HL-60/S4 (cell line): ENCODE data around the gene NADSYN1.

Experiments
- in situ Hi-C: fragments of 300-500 bp; cut with MboI; formaldehyde crosslinking; loops from 2 replicates; pipeline ENCODE4 v1.14.3; 2022; ENCODE audit warnings: low sequenced_read_pairs

Gene NADSYN1

GRCh38 chr11:71467164-71467563 lies 14.2 kb downstream of the NADSYN1 start:
- in situ Hi-C loops = no loop called here

DNA sequence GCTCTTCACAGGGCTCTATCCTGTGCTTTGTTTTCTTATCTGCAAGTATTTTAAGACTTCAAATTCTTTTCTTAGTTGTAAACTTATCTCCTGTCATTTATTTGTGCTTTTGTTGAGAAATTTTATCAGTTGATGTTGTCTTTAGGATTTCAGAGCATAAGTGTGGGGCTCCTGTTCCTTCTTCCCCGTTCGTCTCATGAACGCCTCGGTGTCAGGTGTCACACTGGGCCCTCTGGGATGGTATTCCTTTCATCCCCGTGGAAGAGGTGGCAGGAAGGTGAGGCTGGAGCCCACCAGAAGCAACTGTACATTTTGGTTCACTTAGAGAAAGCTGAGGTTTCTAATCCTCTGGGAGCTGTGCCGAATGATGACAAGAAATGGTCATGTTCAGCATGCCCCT lies 17.9 kb downstream of the NADSYN1 start:
- in situ Hi-C loops = no loop called here

GRCh38 chr11:71472357-71472885 lies 19.4 kb downstream of the NADSYN1 start:
- in situ Hi-C loops = no loop called here

- in situ Hi-C loops = no loop called here
Observed at GRCh38 chr11:71472941-71473792, 20.2 kb downstream of the NADSYN1 start.

- in situ Hi-C loops = no loop called here
Observed at GRCh38 chr11:71473793-71474080, 20.7 kb downstream of the NADSYN1 start.

DNA sequence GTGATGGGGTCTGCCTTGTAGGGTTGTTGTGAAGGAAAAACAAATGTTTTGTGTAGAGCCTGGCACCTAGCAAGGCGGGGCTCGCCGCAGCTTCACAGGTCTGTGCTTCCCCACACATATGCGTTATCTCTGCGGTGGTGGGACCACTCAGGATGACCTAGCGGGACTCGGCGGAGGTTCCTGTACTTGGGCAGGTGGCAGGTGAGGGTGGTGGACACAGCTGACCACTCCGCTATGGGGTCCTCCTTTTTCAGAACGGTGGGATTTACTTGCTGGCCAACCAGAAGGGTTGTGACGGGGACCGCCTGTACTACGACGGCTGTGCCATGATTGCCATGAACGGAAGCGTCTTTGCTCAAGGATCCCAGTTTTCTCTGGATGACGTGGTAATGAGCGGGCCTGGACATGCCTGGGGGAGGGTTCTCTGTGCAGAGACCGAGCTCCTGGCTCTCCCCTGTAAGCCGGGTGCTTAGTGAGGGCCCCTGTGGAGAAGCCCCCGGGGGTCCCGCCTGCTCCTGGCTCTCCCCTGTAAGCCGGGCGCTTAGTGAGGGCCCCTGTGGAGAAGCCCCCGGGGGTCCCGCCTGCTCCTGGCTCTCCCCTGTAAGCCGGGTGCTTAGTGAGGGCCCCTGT lies 21.3 kb downstream of the NADSYN1 start:
- in situ Hi-C loops = no loop called here

- in situ Hi-C loops = no loop called here
Observed at GRCh38 chr11:71474771-71475483, 21.9 kb downstream of the NADSYN1 start.

- in situ Hi-C loops = no loop called here
Observed at GRCh38 chr11:71476031-71476430, 23.0 kb downstream of the NADSYN1 start.

DNA sequence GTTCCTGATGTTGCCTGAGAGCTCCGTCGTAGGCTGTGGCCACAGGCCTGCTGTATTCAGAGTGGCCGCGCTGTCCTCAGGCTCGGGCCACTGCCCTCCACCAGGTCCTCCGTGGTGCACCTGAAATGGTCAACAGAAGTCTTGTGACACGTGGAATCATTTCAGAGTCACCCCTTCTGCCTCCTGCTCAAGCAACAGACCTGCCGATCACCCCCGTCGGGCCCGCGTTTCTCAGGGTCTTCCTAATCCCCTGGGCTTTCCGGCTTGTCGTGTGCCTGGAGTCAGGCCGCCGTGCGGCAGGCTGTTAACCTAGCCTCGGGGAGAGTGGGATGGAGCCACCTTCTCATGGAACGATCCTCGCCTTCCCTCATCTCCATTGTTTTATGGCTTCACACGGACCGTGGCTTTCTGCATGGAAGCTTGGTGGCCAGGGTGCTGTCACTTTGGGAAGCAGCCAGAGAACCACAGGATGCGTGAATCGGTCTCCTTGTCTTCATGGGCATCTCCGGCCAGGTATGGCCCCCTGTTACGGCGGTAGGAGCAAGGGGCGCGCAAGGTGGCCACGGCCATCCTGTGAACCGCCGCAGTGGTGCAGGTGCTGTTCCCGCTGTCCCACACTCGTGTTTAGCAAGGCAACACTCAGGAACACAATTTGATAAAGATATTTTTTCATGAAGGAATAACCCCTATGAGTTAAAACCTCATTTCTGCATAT lies 24.1 kb downstream of the NADSYN1 start:
- in situ Hi-C loops = no loop called here

DNA sequence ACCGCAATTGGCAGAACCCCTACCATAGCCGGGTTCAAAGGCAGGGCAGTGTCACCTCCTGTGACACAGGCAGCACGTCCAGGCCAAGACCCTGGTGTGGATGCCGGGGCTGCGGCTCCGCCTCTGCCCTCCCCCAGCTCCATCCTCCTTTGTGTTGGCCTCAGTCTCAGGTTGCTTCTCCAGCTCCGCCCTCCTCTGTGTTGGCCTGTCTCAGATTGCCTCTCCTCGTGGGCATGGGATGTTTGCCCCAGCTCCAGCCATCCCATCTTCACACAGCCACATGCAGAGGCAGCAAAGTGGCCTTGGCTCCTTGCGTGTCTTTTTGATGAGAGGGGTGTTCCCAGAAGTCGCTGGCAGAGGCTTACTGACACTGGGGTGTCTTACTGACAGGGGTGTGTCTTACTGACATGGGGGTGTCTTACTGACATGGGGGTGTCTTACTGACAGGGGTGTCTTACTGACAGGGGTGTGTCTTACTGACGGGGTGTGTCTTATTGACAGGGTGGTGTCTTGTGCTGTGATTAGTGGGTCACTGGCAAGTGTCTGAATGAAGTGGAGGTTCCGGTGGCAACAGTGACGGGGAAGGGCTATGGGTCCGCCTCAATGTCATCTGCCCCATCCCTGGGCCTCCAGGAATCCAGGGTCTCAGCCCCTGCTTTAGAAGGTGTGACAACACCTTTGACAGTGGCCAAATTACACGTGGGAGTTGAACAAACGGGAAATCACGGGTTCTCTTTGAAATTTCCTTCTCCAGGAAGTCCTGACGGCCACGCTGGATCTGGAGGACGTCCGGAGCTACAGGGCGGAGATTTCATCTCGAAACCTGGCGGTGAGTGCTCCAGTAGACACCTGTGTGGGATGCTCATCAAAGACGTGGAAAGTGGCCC lies 24.9 kb downstream of the NADSYN1 start:
- in situ Hi-C loops = no loop called here

DNA sequence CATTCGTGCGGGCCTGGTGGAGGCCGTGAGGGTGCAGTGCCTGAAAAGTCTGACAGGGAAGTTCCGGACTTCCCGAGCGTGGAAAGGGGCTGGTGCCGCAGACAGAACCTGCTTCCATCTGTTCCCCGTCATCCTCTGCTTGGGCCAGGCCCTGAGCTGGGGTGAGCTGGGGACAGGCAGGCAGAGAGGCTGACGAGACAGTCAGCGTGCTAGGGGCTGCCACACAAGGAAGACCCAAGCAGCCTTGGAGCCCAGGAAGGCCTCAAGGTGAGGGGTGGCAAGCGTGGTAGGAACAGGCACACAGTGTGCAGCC lies 25.5 kb downstream of the NADSYN1 start:
- in situ Hi-C loops = no loop called here

DNA sequence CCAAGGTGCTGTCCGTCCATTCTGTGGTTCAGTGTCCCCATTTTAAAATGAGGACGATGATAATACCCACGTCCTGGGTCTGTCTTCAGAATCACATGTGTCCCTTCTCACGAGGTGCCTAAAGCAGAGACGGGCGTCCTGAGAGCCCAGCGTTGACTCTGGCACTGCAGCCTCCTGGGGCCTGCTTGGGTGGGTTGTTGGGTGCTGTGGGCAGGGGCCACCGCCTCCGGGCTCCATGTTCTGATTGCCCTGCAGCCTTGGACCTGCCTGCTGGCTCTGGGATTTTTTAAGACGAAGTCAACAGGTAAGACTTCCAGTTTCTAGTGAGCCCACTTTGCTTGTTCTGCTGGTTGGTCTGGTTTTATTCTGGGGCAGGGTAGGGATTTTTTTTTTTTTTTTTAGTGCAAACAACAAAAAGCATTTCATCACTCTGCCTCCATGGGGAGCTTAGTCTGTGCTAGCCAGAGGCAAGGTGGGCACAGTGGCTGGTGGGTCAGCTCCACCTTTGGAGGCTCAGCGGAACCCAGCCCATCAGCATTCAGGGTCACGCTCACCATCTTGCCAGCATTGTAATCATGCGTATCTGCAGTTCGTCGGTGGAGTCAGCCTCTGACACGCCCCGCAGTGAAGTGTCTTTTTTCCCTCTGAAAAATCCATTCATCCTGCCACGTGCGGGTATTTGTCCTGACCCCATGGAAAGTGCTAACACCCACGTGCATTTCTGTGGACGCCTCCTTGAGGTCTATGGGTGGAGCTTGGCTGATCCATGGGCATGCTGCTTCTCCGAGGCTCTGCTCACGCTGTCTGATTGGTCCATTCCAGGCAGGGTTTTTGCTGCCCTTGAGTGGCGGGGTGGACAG lies 28.3 kb downstream of the NADSYN1 start:
- in situ Hi-C loops = no loop called here

DNA sequence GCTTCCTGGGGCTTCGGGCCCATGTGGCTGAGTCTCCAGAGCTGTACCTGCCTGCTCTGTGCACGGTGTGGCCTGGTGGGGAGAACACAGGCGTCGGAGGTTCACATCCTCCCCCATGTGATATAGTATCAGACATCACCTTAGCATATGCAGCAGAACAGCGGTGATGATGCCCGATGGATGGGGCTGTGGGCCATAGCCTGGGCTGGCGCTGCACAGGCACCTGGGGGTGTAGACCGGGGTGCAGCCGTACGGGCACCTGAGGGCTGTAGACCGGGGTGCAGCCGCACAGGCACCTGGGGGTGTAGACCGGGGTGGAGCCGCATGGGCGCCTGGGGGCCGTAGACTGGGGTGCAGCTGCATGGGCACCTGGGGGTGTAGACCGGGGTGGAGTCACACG lies 29.2 kb downstream of the NADSYN1 start:
- in situ Hi-C loops = no loop called here

- in situ Hi-C loops = no loop called here
Observed at GRCh38 chr11:71482746-71483364, 29.9 kb downstream of the NADSYN1 start.

DNA sequence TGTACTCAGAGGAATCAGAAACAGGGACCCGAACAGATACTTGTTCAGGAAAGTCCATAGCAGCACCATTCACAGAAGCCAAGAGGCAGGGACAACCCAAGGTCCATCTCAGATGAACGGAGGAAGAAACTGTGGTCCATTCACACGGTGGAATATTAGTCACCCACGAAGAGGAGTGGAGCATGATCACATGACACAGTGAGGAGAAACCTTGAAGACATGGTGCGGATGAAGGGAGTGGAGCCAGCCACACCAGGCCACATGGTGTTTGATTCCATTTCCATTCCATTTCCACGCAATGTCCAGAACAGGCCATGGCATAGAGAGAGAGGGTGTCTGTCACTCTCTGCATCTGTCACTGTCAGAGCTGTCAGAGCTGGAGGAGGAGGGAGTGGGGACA lies 30.7 kb downstream of the NADSYN1 start:
- in situ Hi-C loops = no loop called here

DNA sequence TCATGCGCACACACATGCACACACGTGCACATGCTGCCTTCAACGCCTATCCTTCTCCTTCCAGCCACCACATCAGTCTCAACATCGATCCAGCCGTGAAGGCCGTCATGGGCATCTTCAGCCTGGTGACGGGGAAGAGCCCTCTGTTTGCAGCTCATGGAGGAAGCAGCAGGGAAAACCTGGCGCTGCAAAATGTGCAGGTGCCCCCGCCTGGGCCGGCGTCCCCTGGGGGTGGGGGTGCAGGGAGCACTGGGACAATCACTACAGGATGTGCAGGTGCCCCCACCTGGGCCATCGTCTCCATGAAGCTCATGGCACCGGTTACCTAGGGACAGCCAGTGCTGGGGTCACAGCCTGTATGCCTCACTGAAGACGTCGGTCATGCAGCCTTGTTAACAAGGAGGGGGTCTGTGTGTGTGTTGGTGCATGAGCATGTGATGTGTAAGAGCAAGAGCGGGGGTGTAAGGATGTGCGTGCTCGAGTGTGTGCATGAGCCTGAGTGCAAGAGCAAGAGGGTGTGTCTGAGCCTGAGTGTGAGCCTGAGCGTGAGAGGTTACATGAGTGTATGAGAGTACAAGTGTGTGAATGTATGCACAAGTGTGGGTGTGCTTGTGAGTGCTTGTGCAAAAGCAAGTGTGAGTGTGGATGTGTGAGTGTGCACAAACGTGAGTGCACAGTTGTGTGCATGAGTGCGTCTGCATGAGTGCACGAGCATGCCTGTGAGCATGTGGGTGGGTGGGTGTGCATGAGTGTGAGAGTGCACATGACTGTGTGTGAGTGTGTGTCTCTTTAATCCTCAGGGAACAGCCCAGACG lies 31.5 kb downstream of the NADSYN1 start:
- in situ Hi-C loops = no loop called here

- in situ Hi-C loops = no loop called here
Observed at GRCh38 chr11:71485063-71485399, 32.0 kb downstream of the NADSYN1 start.

- in situ Hi-C loops = no loop called here
Observed at GRCh38 chr11:71485466-71485865, 32.5 kb downstream of the NADSYN1 start.
